Activated CD4-positive, alpha-beta memory T cell treated with anti-CD3 and anti-CD28 coated beads for 36 hours (primary cell): ENCODE data around the gene DCUN1D4. TPM values are rescaled to one million over a fixed set of nuclear protein-coding genes. Genes with fewer than 3 reads are reported as not detected.

Experiments
- CTCF ChIA-PET: fragments of 350-600 bp; sonication (Branson Sonifier 250); formaldehyde crosslinking; loops from one replicate; lab custom pipeline; 2021; ENCODE audit warnings: antibody characterized with exemption, inconsistent platforms; lab: Charles Lee
- POLR2A ChIA-PET: fragments of 350-600 bp; sonication (Branson Sonifier 250); formaldehyde crosslinking; loops from one replicate; lab custom pipeline; 2021; ENCODE audit warnings: antibody characterized with exemption; lab: Charles Lee
- DNase-seq: peaks from one replicate; pipeline ENCODE4 v3.0.0-alpha.2; 2020
- H3K27ac Mint-ChIP-seq: one replicate; pipeline ENCODE4 v1.8.0; 2021; ENCODE audit warnings: mixed read lengths
- H3K27me3 Mint-ChIP-seq: one replicate; pipeline ENCODE4 v1.8.0; 2021; ENCODE audit warnings: mixed read lengths
- H3K36me3 Mint-ChIP-seq: one replicate; pipeline ENCODE4 v1.8.0; 2021; ENCODE audit warnings: mixed read lengths
- H3K4me1 Mint-ChIP-seq: one replicate; pipeline ENCODE4 v1.8.0; 2021; ENCODE audit warnings: low read depth, mixed read lengths
- H3K4me3 Mint-ChIP-seq: one replicate; pipeline ENCODE4 v1.8.0; 2021; ENCODE audit warnings: mild to moderate bottlenecking, mixed read lengths
- H3K9me3 Mint-ChIP-seq: one replicate; pipeline ENCODE4 v1.8.0; 2021; ENCODE audit warnings: mixed read lengths
- intact Hi-C: fragments of 100-400 bp; cut with micrococcal nuclease; formaldehyde crosslinking; loops from one replicate; pipeline ENCODE4 v1.15.1; 2023
- total RNA-seq, 2 experiments: library from RNA; stranded (reverse); gene quantifications; one replicate each; pipeline ENCODE4 v1.2.3, GENCODE V29; 2021

DCUN1D4 gene
- total RNA-seq, 2 experiments from 2014 or later = 23.5 to 25.1 TPM

DNA sequence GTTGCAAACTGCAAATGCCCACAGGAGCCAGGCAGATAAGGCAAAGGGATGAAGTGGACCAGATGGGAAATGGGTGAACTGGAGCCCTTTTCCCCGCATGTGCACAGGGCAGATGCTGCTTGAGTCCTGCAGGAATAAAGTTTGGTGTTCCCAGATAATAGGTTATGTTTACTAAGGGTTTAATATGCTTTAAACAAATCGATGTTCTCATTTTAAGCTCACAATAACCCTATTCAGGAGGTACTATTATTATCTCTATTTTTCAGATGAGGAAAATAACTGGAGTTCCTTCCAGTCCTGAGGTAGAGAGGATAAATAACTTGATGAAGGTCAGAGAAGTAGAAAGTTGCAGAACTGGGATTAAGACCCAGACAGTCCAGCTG, 99.9 kb downstream of the DCUN1D4 start:
- no peaks in the 10 kb centered on the region for H3K27me3 Mint-ChIP-seq
- CTCF ChIA-PET = no interaction called here
- POLR2A ChIA-PET = no interaction called here
- intact Hi-C loops = no loop called here
- no peaks in the 10 kb centered on the region for H3K36me3 Mint-ChIP-seq
- peaks cover 2% of the 10 kb centered on the region for H3K9me3 Mint-ChIP-seq
- H3K4me1 Mint-ChIP-seq = no peaks in the 10 kb centered on the region
- no peak overlapping the region for H3K27ac Mint-ChIP-seq
- no peak overlapping the region for H3K4me3 Mint-ChIP-seq
- no peak for DNase-seq

- Mint-ChIP-seq H3K36me3 (no peaks in the 10 kb centered on the region), H3K27ac (no peak overlapping the region), H3K9me3 (peaks cover 2% of the 10 kb centered on the region), H3K27me3 (no peaks in the 10 kb centered on the region), H3K4me1 (no peaks in the 10 kb centered on the region), H3K4me3 (no peak overlapping the region)
- intact Hi-C loops = no loop called here
- CTCF ChIA-PET = no interaction called here
- no peak for DNase-seq
- POLR2A ChIA-PET = no interaction called here
Observed at GRCh38 chr4:51943221-51943620, 100.3 kb downstream of the DCUN1D4 start.

GRCh38 chr4:51958199-51958968, 115.4 kb downstream of the DCUN1D4 start:
- peaks cover 8% of the 10 kb centered on the region for H3K9me3 Mint-ChIP-seq
- intact Hi-C loops = no loop called here
- no peaks in the 10 kb centered on the region for H3K36me3 Mint-ChIP-seq
- DNase-seq = no peak
- ChIA-PET CTCF (interaction anchor here (0.8 kb wide), 1 partner anchor 122 kb away, joined by 3 read pairs; no protein-coding TSS in a partner anchor), POLR2A (no interaction called here)
- peaks cover 2% of the 10 kb centered on the region for H3K27me3 Mint-ChIP-seq
- no peak overlapping the region for H3K4me3 Mint-ChIP-seq
- no peaks in the 10 kb centered on the region for H3K4me1 Mint-ChIP-seq
- no peak overlapping the region for H3K27ac Mint-ChIP-seq

GRCh38 chr4:51960486-51960885, 117.5 kb downstream of the DCUN1D4 start:
- Mint-ChIP-seq H3K9me3 (peaks cover 8% of the 10 kb centered on the region), H3K27me3 (peaks cover 2% of the 10 kb centered on the region), H3K36me3 (no peaks in the 10 kb centered on the region), H3K4me1 (no peaks in the 10 kb centered on the region), H3K27ac (no peak overlapping the region), H3K4me3 (no peak overlapping the region)
- CTCF ChIA-PET = no interaction called here
- no peak for DNase-seq
- POLR2A ChIA-PET = no interaction called here
- intact Hi-C loops = no loop called here

GRCh38 chr4:51963841-51964517, 121.0 kb downstream of the DCUN1D4 start:
- no peak overlapping the region for H3K27ac Mint-ChIP-seq
- no peaks in the 10 kb centered on the region for H3K4me1 Mint-ChIP-seq
- H3K27me3 Mint-ChIP-seq = peaks cover 4% of the 10 kb centered on the region
- no peak overlapping the region for H3K4me3 Mint-ChIP-seq
- ChIA-PET POLR2A (no interaction called here), CTCF (no interaction called here)
- no peak for DNase-seq
- intact Hi-C loops = no loop called here
- peaks cover 2% of the 10 kb centered on the region for H3K9me3 Mint-ChIP-seq
- H3K36me3 Mint-ChIP-seq = no peaks in the 10 kb centered on the region

- CTCF ChIA-PET = no interaction called here
- Mint-ChIP-seq H3K36me3 (no peaks in the 10 kb centered on the region), H3K27me3 (peaks cover 4% of the 10 kb centered on the region), H3K9me3 (peaks cover 2% of the 10 kb centered on the region), H3K27ac (no peak overlapping the region), H3K4me1 (no peaks in the 10 kb centered on the region), H3K4me3 (no peak overlapping the region)
- DNase-seq = no peak
- intact Hi-C loops = no loop called here
- POLR2A ChIA-PET = no interaction called here
Observed at GRCh38 chr4:51965862-51966261, 122.9 kb downstream of the DCUN1D4 start.

Other genes with a start within 250 kb of the DCUN1D4 start
- gene LRRC66, start 177.2 kb downstream of the DCUN1D4 start, total RNA-seq = under 1 TPM in 1 of 2 experiments, not detected in 1; 0.19 TPM
- gene SGCB, start 195.1 kb downstream of the DCUN1D4 start, total RNA-seq = 10 to 100 TPM; 13.9 to 14.3 TPM
- gene SPATA18, start 208.2 kb downstream of the DCUN1D4 start, total RNA-seq = not detected